ENCODE data around the gene BACH2. TPM values are rescaled to one million over a fixed set of nuclear protein-coding genes. Genes with fewer than 3 reads are reported as not detected.

The BACH2 gene
- total and polyA plus RNA-seq, 2 of the 8 experiments (the other 6 are each of a cell fraction or from before 2014, with no cell fraction given), result 1.9 to 5.9 TPM

DNA sequence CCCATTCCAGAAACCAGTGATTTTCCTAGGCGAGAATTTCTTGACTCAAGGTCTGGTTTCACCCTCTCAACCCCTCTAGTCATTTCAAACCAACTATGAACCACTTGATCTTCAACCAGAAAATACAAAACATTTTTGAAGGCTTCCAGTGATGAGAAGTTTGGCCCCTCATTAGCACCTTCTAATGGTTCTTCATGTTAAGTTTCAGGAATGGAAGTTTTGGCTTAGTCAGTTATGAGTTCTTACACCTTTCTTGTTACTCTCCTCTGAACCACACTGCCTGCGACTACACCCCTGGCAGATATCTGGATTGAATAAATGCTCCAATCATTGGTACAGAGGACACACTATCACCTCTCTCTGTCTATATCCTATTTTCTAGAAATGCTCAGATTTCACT, 335.2 kb downstream of the BACH2 start:
- no peak overlapping the region for H3K18ac ChIP-seq (ENCODE audit: extremely low read depth, low read length)
- no peak overlapping the region for H3K56ac ChIP-seq (replicated peaks; ENCODE audit: insufficient read length, low read depth, low read length)
- H4K91ac ChIP-seq (replicated peaks; ENCODE audit: insufficient read length, low read length), result no peak overlapping the region
- H2BK5ac ChIP-seq (ENCODE audit: low read depth, low read length), result no peak overlapping the region
- H4K20me1 ChIP-seq (replicated peaks in 1 of 2; ENCODE audit: control insufficient read depth in 1 of 2, insufficient read depth in 2 of 2, low read length in 2 of 2), result no peaks in the 10 kb centered on the region
- DNase-seq (ENCODE audit: low read depth in 1 of 2, low spot score in 2 of 2) (no peak), FAIRE-seq (no peak)
- no peak overlapping the region for H4K8ac ChIP-seq (ENCODE audit: extremely low read depth, insufficient read depth, low read length)
- H4K5ac ChIP-seq (ENCODE audit: insufficient read length, low read depth, low read length), result no peak overlapping the region
- H3K14ac ChIP-seq (ENCODE audit: insufficient read length), result no peak overlapping the region
- no peak overlapping the region for H2AFZ ChIP-seq (ENCODE audit: low read length)
- no peak overlapping the region for H3K27ac ChIP-seq (ENCODE audit: low read depth, low read length)
- H2BK20ac ChIP-seq (ENCODE audit: low read length), result no peak overlapping the region
- no peaks in the 10 kb centered on the region for H3K36me3 ChIP-seq (ENCODE audit: control insufficient read depth in 2 of 4, insufficient read depth in 4 of 4, low read length in 3 of 4)
- no peak overlapping the region for H3K4me2 ChIP-seq (ENCODE audit: insufficient read depth in 1 of 2, low read depth in 2 of 2, low read length in 2 of 2)
- H3K27me3 ChIP-seq (replicated peaks in 1 of 4; ENCODE audit: control insufficient read depth in 3 of 4, extremely low read depth in 1 of 4, insufficient read depth in 3 of 4, low read length in 3 of 4), result no peaks in the 10 kb centered on the region
- ChIA-PET POLR2A (ENCODE audit: partially characterized antibody) (no interaction called here), CTCF (ENCODE audit: partially characterized antibody) (interaction anchor here (1.9 kb wide), 1 partner anchor 21 kb away, joined by 8 read pairs; no protein-coding TSS in a partner anchor)
- whole genome bisulfite sequencing, 2 experiments (ENCODE audit: extremely low coverage in 1 of 2, insufficient coverage in 1 of 2, insufficient read length in 1 of 2, insufficient replicate concordance in 2 of 2, low coverage in 1 of 2, low lambda C conversion rate in 2 of 2, missing lambda C conversion rate in 1 of 2), result 92% methylated on average over 2 of the region's 2 CpGs; no CpG with 5 or more reads in 1 of the 2 experiments
- no peaks in the 10 kb centered on the region for H3K4me1 ChIP-seq (replicated peaks in 1 of 4; ENCODE audit: control insufficient read depth in 3 of 4, insufficient read depth in 4 of 4, low read length in 3 of 4)
- H3K23me2 ChIP-seq (ENCODE audit: low read depth, low read length), result no peaks in the 10 kb centered on the region; the same call in 1 of the 2 replicates
- H2BK15ac ChIP-seq (ENCODE audit: low read length), result no peak overlapping the region
- no peak overlapping the region for H3K23ac ChIP-seq (ENCODE audit: insufficient read length)
- no peak overlapping the region for H2BK12ac ChIP-seq (ENCODE audit: low read depth, low read length)
- H3K9me3 ChIP-seq (ENCODE audit: insufficient read depth in 2 of 2, low read depth in 1 of 2, low read length in 1 of 2), result no peaks in the 10 kb centered on the region
- H3K79me2 ChIP-seq (ENCODE audit: control insufficient read depth in 1 of 2, insufficient read depth in 2 of 2, low read length in 2 of 2), result no peaks in the 10 kb centered on the region
- H3K4me3 ChIP-seq (ENCODE audit: extremely low read depth in 1 of 4, insufficient read depth in 2 of 4, low read depth in 3 of 4, low read length in 4 of 4), result no peak overlapping the region
- no peaks in the 10 kb centered on the region for H3K79me1 ChIP-seq (ENCODE audit: low read depth, low read length)
- no peak overlapping the region for H3K4ac ChIP-seq (replicated peaks; ENCODE audit: insufficient read length, low read depth, low read length)
- TF ChIP-seq RNF2 (IDR thresholded peaks at IDR 0.05; ENCODE audit: borderline replicate concordance, low read depth, low read length, missing control alignments, poor library complexity, severe bottlenecking), result no peak
- no peak overlapping the region for H3K9ac ChIP-seq (replicated peaks in 1 of 4; ENCODE audit: extremely low read depth in 1 of 4, low read depth in 3 of 4, low read length in 3 of 4)
- no peak overlapping the region for H2AK5ac ChIP-seq (ENCODE audit: low read depth, low read length)
- no peak overlapping the region for H2BK120ac ChIP-seq (replicated peaks; ENCODE audit: low read depth, low read length)
